ENCODE measurements around the gene ITGB7.
A peak's percentile ranks its signal among the peaks of the same experiment; 100 is the strongest.

- TF ChIP-seq, protein P1, sequence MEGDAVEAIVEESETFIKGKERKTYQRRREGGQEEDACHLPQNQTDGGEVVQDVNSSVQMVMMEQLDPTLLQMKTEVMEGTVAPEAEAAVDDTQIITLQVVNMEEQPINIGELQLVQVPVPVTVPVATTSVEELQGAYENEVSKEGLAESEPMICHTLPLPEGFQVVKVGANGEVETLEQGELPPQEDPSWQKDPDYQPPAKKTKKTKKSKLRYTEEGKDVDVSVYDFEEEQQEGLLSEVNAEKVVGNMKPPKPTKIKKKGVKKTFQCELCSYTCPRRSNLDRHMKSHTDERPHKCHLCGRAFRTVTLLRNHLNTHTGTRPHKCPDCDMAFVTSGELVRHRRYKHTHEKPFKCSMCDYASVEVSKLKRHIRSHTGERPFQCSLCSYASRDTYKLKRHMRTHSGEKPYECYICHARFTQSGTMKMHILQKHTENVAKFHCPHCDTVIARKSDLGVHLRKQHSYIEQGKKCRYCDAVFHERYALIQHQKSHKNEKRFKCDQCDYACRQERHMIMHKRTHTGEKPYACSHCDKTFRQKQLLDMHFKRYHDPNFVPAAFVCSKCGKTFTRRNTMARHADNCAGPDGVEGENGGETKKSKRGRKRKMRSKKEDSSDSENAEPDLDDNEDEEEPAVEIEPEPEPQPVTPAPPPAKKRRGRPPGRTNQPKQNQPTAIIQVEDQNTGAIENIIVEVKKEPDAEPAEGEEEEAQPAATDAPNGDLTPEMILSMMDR (conservative IDR thresholded peaks at IDR 0.05; ENCODE audit: low read depth, low read length), result 0 out of 2 replicates have a peak, but pooled peaks have one; percentile 12
- no peak for TF ChIP-seq EZH2 (IDR thresholded peaks at IDR 0.05; ENCODE audit: borderline replicate concordance, low read depth, low read length, poor library complexity, severe bottlenecking)
These were observed 32.1 kb downstream of the ITGB7 start for GRCh38 chr12:53174881-53175491.

Measured in A673 (cell line).